Ramos (cell line): ENCODE results near the gene HNRNPA0.

Experiments used
- in situ Hi-C: fragments of 300-500 bp; cut with MboI; formaldehyde crosslinking; loops from one replicate; pipeline ENCODE4 v1.14.3; 2022; ENCODE audit warnings: low sequenced_read_pairs; ENCODE audit not compliant: unreplicated experiment

Gene HNRNPA0

GRCh38 chr5:137731176-137731575 is 23.0 kb downstream of the HNRNPA0 start:
- in situ Hi-C loops, result no loop called here

DNA sequence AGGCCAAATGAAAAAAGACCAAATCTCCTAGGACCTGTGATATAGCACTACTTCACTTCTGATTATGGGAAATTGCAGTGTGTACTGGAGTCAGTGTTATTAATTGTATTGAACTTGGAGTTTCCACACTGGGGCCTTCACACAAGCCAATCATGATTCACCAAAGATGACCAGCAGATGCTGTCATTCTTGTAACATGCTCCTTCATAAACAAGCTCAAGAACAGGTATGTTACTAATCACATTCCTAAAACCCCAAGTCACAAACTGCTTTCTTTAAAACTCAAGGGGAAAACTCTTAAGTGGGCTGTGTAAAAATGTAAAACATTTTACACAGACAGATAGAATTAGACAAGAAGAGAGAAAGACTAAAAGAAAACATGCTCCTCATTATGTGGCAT is 23.8 kb downstream of the HNRNPA0 start:
- in situ Hi-C loops, result no loop called here

GRCh38 chr5:137728048-137728447 is 26.1 kb downstream of the HNRNPA0 start:
- in situ Hi-C loops, result no loop called here

- in situ Hi-C loops, result no loop called here
Observed at GRCh38 chr5:137727623-137728022, 26.5 kb downstream of the HNRNPA0 start.

- in situ Hi-C loops, result no loop called here
Observed at GRCh38 chr5:137724251-137724650, 29.9 kb downstream of the HNRNPA0 start.

- in situ Hi-C loops, result no loop called here
Observed at GRCh38 chr5:137718611-137719010, 35.6 kb downstream of the HNRNPA0 start.

DNA sequence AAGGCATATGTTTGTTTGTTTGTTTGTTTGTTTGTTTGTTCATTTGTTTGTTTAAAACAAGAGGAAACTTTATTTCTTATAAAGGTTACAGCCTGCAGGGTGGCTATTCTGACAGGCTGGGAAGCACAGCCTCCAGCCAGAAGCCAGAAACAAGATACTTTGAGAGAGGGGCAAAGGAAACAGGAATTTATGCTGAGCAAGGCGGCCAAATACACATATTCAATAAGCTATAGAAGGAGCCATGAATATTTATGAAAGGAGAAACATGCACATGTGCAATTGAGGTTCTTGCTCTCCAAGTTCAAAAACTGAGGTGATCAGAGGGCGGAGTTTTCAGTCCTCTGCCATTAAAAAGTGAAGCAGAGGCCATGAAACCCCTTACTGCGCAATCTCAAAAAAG is 37.8 kb downstream of the HNRNPA0 start:
- in situ Hi-C loops, result no loop called here

GRCh38 chr5:137715456-137715855 is 38.7 kb downstream of the HNRNPA0 start:
- in situ Hi-C loops, result no loop called here

DNA sequence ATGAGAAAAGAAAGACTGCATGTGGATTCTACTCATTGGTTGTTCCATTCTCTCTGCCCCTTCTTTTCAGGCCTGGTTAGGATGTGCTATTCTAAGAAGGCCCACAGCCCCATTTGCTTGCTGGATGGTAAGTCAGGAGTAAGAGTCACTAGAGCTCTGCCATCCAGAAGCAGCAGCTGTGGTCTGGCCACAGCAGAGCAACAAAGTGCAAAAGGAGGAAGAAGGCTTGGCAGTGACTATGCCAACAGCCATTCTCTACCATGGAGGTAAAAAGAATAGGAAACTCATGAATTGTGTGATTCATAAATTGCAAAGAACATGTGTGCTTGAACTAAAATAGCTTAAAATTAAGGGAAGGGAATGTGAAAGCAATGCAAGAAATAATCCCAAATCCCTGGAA is 39.2 kb downstream of the HNRNPA0 start:
- in situ Hi-C loops, result no loop called here

- in situ Hi-C loops, result no loop called here
Observed at GRCh38 chr5:137714494-137714893, 39.7 kb downstream of the HNRNPA0 start.

DNA sequence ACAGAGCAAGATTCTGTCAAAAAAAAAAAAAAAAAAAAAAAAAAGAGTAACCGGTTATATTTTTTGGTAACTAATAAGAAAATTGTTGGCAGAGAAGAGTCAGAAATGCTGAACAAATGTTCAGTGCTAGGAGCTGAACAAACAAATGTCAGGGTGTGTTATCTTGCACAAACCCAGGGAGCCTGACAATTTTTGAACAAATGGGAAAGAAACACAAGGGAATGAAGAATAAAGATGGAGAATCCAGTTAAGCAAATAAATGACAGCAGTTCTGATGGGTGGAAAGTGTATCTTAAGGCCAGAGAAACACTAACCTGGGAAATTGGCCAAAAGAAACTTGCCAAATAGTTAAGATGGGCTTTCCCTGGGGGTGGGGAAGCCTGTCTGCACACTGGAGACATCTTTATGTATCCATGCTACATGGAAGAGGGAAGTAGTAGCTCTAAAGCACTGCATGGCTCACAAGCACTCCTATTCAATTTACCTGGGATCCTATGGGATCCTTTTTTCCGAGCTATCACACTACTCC is 42.0 kb downstream of the HNRNPA0 start:
- in situ Hi-C loops, result no loop called here

- in situ Hi-C loops, result no loop called here
Observed at GRCh38 chr5:137710086-137710485, 44.1 kb downstream of the HNRNPA0 start.

DNA sequence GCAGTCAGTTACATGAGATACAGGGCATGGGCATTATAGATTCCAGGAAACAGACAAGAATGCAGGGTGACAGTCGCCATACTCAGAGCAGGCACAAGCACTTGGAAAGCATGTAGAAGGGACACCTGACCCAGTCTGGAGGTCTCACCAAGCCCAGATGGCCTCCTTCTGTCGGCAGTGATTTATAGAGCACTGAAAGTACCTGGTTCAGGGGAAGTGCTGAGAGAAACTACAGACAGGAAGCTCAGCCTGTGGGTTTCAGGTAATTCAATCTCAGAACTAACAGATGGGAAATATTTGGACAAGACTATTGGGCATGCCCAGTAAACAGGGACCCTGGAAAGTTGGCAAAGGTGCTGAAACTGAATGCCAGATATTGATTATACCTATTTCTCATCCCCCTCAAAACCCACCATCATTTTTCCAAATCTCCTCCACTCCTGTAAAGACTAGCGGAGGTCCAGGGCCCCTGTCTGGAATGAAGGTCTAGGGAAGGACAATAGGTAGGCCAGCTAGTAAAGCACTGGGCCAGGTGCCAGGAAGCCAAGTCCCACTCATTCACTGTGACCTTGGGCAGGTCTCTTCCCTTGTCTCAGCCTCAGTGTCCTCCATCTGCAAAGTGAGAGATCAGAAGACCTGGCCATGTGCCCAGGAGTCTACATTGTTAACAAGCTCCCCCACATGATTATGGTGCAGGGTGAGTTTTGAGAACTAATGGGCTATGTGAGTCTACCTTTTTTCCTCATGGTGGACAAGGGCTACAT is 45.2 kb downstream of the HNRNPA0 start:
- in situ Hi-C loops, result no loop called here

GRCh38 chr5:137708062-137708461 is 46.1 kb downstream of the HNRNPA0 start:
- in situ Hi-C loops, result no loop called here

- in situ Hi-C loops, result no loop called here
Observed at GRCh38 chr5:137706841-137707240, 47.3 kb downstream of the HNRNPA0 start.

DNA sequence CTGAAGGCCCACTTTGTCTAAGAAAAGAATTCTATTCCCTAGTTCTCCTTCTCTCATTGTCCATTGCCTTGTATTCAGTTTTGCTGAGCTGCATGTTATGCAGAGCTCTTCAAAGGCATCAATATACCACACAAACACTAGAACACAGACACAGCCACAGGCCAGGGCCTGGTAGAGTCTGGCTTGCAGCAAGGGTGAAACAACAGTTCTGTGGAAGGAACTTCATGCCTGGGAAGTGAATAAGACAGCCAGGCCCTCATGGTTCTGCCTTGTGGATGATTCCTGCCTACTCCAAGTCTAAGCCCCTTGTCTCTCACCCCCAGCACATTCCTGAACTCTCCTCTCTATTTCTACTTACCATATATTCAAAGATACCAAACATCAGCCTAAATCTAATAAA is 49.1 kb downstream of the HNRNPA0 start:
- in situ Hi-C loops, result no loop called here

GRCh38 chr5:137703565-137703964 is 50.6 kb downstream of the HNRNPA0 start:
- in situ Hi-C loops, result no loop called here

DNA sequence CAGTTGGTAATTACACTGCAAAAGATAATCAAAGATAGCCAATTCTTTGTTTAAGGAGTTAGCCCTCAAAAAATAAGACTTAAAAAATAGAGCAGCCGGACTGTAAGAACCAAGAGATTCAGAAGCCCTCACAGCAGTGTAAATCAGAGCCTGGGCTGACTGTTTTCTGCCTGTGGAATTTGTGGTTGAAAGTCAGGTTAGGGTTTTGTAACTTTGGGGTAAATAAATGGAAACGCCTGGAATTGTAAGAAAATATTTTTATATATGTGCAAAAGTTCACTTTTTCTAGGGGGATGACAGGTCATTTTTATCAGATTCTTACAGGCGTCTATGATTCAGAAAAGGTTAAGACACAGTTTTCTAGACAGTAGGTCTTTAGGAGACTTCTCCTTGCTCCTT is 53.9 kb downstream of the HNRNPA0 start:
- in situ Hi-C loops, result no loop called here

GRCh38 chr5:137699336-137700281 is 54.6 kb downstream of the HNRNPA0 start:
- in situ Hi-C loops, result no loop called here

DNA sequence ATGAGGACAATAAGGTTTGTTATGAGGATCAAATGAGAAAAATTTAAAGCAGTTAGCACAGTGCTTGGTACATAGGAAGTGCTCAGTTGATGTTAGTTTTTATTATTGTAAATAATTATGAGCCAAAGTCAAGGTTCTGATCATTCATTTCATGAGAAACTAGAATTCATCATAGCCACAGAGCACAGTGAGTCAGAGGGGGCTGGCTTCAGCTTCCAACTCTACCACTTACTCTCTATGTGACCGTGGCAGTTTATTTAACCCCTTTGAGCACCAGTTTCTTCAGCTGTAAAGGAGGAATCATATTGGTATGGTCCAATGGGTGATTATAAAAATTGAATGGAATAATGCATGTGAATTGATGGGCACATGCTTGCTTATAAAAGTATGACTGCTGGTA is 57.7 kb downstream of the HNRNPA0 start:
- in situ Hi-C loops, result no loop called here
